Choroid plexus epithelial cell (primary cell): ENCODE data around the gene GPR50.

ENCODE experiments used
- DNase-seq: peaks from one replicate; pipeline ENCODE4 v3.0.0-alpha.2; 2010; ENCODE audit warnings: low read depth
- H3K4me3 ChIP-seq: 2 replicates; pipeline ENCODE4 v1.5.1; 2011; ENCODE audit warnings: low read depth, mild to moderate bottlenecking, control low read depth, low read length, moderate library complexity
- CTCF ChIP-seq: conservative IDR thresholded peaks from 2 replicates; pipeline ENCODE4 v1.5.1; 2011; ENCODE audit warnings: low read depth, mild to moderate bottlenecking, control low read depth, inconsistent platforms, low read length, moderate library complexity

Gene GPR50

GRCh38 chrX:151226941-151227340, 50.6 kb downstream of the GPR50 start:
- no peak overlapping the region for H3K4me3 ChIP-seq
- DNase-seq, result no peak
- no peak for TF ChIP-seq CTCF

DNA sequence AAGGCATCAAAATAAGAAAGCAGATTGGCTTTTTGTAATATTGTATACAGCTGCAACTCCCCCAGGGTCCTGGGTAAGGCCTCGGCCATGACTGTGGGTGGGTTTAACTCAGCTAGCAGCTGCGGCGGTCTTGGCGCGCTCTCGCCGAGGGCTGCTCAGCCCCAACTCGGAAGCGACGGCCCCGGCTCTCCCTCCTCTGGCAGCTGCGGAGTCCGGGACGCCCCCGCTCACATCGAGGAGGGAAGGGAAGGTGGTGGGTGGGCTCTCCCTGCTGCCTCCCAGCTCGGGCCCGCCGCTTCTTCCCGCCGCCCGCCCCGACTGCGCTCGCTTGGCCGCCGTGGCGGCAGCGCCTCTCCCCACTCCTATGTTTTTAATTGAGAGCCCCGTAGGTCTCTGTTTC, 51.2 kb downstream of the GPR50 start:
- no peak for TF ChIP-seq CTCF
- DNase-seq, result no peak
- no peak overlapping the region for H3K4me3 ChIP-seq

GRCh38 chrX:151228935-151229334, 52.6 kb downstream of the GPR50 start:
- TF ChIP-seq CTCF, result no peak

More at GRCh38 chrX:151228935-151229334, 52.6 kb downstream of the GPR50 start:
- DNase-seq, result no peak
- no peak overlapping the region for H3K4me3 ChIP-seq
